ENCODE results near the gene NT5DC3. TPM values are rescaled to one million over a fixed set of nuclear protein-coding genes. Genes with fewer than 3 reads are reported as not detected.
A peak's percentile ranks its signal among the peaks of the same experiment; 100 is the strongest.

Gene NT5DC3
- total and polyA plus RNA-seq, 2 donors (not counting 3 experiments of a cell fraction or from before 2014, with no cell fraction given) = 1.5 to 6.7 TPM

- Histone ChIP-seq H3K4me3 (replicated peaks in 1 of 3; ENCODE audit: insufficient read depth in 1 of 3, low read depth in 1 of 3, low read length in 3 of 3) (no peak overlapping the region), H3K4me1 (ENCODE audit: control insufficient read depth, extremely low read depth, insufficient read depth, low read length) (peaks cover 24% of the 10 kb centered on the region), H3K9me3 (replicated peaks; ENCODE audit: control insufficient read depth, insufficient read depth, low read length) (no peaks in the 10 kb centered on the region), H3K79me2 (ENCODE audit: control insufficient read depth, insufficient read depth, low read length) (no peaks in the 10 kb centered on the region), H3K9me1 (replicated peaks; ENCODE audit: control insufficient read depth, extremely low read depth, insufficient read depth, low read length) (no peaks in the 10 kb centered on the region), H3K27ac (ENCODE audit: insufficient read depth, low read depth, low read length) (no peak overlapping the region), H3K27me3 (ENCODE audit: control insufficient read depth in 2 of 2, insufficient read depth in 2 of 2, low read length in 2 of 2) (no peaks in the 10 kb centered on the region), H3K36me3 (ENCODE audit: control insufficient read depth in 2 of 2, extremely low read depth in 1 of 2, insufficient read depth in 2 of 2, low read length in 2 of 2) (peaks cover 0 to 2% of the 10 kb centered on the region in 2 experiments), H4K20me1 (replicated peaks; ENCODE audit: control insufficient read depth, extremely low read depth, insufficient read depth, low read length) (no peaks in the 10 kb centered on the region), H3K4me2 (ENCODE audit: insufficient read depth, low read length) (no peak overlapping the region), H2AFZ (ENCODE audit: low read depth, low read length) (no peak overlapping the region), H3K9ac (replicated peaks; ENCODE audit: extremely low read depth, insufficient read depth, low read length) (no peak overlapping the region)
- FAIRE-seq (no peak), DNase-seq (ENCODE audit: low read depth, low spot score) (peak; percentile 15)
- no TSS peak for BruUV-seq (replicated peaks)
- ChIA-PET CTCF (no interaction called here), POLR2A (no interaction called here)
- dilution Hi-C loops (cut with MboI; ENCODE audit: extremely low pct_ligation_motif_present, low sequenced_read_pairs) (no loop called here), intact Hi-C loops (cut with micrococcal nuclease) (no loop called here)
- TF ChIP-seq GATA2 (IDR thresholded peaks at IDR 0.05; ENCODE audit: insufficient read depth, insufficient read length, low read depth, low read length) (no peak), JUN (IDR thresholded peaks at IDR 0.05; ENCODE audit: borderline replicate concordance, insufficient read depth, insufficient read length, low read depth) (no peak), POLR2AphosphoS5 (IDR thresholded peaks at IDR 0.05; ENCODE audit: insufficient read depth, low read depth, low read length) (no peak), FOS (IDR thresholded peaks at IDR 0.05; ENCODE audit: borderline replicate concordance, insufficient read depth, low read length) (no peak), EZH2 (IDR thresholded peaks at IDR 0.05; ENCODE audit: borderline replicate concordance, low read depth, low read length, severe bottlenecking) (no peak), POLR2A (IDR thresholded peaks at IDR 0.05; ENCODE audit: low read depth, low read length) (no peak), MYC (IDR thresholded peaks at IDR 0.05; ENCODE audit: low read depth, low read length) (no peak)
- TF ChIP-seq, protein P1, sequence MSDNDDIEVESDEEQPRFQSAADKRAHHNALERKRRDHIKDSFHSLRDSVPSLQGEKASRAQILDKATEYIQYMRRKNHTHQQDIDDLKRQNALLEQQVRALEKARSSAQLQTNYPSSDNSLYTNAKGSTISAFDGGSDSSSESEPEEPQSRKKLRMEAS (IDR thresholded peaks at IDR 0.05; ENCODE audit: insufficient read depth, insufficient read length) = no peak
- TF ChIP-seq, protein P2, sequence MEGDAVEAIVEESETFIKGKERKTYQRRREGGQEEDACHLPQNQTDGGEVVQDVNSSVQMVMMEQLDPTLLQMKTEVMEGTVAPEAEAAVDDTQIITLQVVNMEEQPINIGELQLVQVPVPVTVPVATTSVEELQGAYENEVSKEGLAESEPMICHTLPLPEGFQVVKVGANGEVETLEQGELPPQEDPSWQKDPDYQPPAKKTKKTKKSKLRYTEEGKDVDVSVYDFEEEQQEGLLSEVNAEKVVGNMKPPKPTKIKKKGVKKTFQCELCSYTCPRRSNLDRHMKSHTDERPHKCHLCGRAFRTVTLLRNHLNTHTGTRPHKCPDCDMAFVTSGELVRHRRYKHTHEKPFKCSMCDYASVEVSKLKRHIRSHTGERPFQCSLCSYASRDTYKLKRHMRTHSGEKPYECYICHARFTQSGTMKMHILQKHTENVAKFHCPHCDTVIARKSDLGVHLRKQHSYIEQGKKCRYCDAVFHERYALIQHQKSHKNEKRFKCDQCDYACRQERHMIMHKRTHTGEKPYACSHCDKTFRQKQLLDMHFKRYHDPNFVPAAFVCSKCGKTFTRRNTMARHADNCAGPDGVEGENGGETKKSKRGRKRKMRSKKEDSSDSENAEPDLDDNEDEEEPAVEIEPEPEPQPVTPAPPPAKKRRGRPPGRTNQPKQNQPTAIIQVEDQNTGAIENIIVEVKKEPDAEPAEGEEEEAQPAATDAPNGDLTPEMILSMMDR (IDR thresholded peaks at IDR 0.05; ENCODE audit: extremely low read depth in 1 of 2, insufficient read depth in 1 of 2, low read depth in 1 of 2, low read length in 2 of 2) = no peak
Measured at GRCh38 chr12:103809154-103809553, 31.9 kb downstream of the NT5DC3 start.

Measured in endothelial cell of umbilical vein (primary cell).